NCI-H1436 treated with DMSO at 0.1 percent for 48 hours (cell line): Measurements from ENCODE around the gene RAVER1.

Experiments used
- DNase-seq: peaks from one replicate; lab custom pipeline; 2025; lab: John Stamatoyannopoulos, UW

The RAVER1 gene

GRCh38 chr19:10270616-10271394, 62.5 kb downstream of the RAVER1 start, which contains the start of gene ICAM1:
Gene ICAM1 (plus strand): TSS chr19:10271120. CDS start chr19:10271160, 40 bp downstream.
- DNase-seq, result no peak

- DNase-seq, result no peak
Measured at GRCh38 chr19:10270180-10270615, 63.1 kb downstream of the RAVER1 start.

GRCh38 chr19:10269333-10270179, 63.8 kb downstream of the RAVER1 start:
- DNase-seq, result no peak

GRCh38 chr19:10268071-10268470, 65.3 kb downstream of the RAVER1 start:
- no peak for DNase-seq

- DNase-seq, result no peak
Measured at GRCh38 chr19:10266706-10267105, 66.6 kb downstream of the RAVER1 start.
